Esophagus squamous epithelium (tissue), 4 donors: Measurements from ENCODE around the gene APP.

Source experiments
- CTCF ChIP-seq, 6 experiments: fragments of 450-650 bp in 4 of 6; fragments of 200-600 bp in 2 of 6; sonication (generic) in 2 of 6; IDR thresholded peaks; one replicate each; pipeline ENCODE4 v1.5.1; 2016 to 2019; ENCODE audit warnings: antibody characterized with exemption in 6 of 6, mild to moderate bottlenecking in 4 of 6, moderate library complexity in 4 of 6
- POLR2A ChIP-seq, 4 donors: fragments of 450-650 bp; IDR thresholded peaks; one replicate each; pipeline ENCODE4 v1.6.1; 2017; ENCODE audit warnings: antibody characterized with exemption in 4 of 4, mild to moderate bottlenecking in 4 of 4, moderate library complexity in 3 of 4

GRCh38 chr21:25934130-25934529 lies 236.4 kb downstream of the APP start:
- TF ChIP-seq CTCF (IDR thresholded peaks at IDR 0.05), result no peak
- no peak for TF ChIP-seq POLR2A (IDR thresholded peaks at IDR 0.05)
